ENCODE results near the gene ZSWIM6. TPM values are rescaled to one million over a fixed set of nuclear protein-coding genes. Genes with fewer than 3 reads are reported as not detected.
A peak's percentile ranks its signal among the peaks of the same experiment; 100 is the strongest.

Gene ZSWIM6
- polyA plus RNA-seq, 5 donors: 17.4 to 26.1 (median 20.9) TPM

DNA sequence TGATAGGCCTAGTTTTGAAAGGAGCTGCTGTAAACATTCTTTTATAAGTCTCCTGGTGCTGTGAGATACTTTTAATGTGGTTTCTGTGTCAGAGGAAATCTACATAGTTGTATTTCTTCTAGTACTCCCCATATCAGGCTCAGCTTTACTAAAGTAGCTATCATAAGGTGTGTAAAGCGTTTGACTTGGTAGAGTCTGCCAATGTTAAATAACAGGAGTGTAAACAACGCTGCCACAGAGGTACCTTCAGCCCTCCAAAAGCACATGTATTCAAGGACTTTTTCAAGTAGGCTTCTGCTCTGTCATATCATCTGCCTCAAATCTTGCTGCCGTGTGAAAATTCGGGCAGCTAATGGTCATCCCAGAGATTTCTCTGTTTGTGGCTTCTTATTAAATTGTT lies 142.7 kb downstream of the ZSWIM6 start:
- no peak for DNase-seq

- no peak for DNase-seq
Observed at GRCh38 chr5:61477788-61478187, 145.7 kb downstream of the ZSWIM6 start.

GRCh38 chr5:61479850-61480614 lies 148.0 kb downstream of the ZSWIM6 start:
- DNase-seq: no peak

- no peak for DNase-seq
Observed at GRCh38 chr5:61482980-61483379, 150.9 kb downstream of the ZSWIM6 start.

DNA sequence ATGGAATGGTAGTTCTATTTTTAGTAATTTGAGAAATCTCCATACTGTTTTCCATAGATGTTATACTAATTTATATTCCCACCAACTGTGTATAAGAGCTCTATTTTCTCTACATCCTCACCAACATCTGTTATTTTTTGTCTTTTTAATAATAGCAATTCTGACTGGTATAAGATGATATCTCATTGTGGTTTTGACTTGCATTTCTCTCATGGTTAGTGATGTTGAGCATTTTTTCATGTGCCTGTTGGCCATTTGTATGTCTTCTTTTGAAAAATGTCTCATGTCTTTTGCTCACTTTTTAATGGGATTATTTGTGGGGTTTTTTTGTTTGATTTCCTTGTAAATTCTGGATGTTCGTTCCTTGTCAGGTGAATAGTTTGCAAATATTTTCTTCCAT lies 154.4 kb downstream of the ZSWIM6 start:
- DNase-seq: no peak

DNA sequence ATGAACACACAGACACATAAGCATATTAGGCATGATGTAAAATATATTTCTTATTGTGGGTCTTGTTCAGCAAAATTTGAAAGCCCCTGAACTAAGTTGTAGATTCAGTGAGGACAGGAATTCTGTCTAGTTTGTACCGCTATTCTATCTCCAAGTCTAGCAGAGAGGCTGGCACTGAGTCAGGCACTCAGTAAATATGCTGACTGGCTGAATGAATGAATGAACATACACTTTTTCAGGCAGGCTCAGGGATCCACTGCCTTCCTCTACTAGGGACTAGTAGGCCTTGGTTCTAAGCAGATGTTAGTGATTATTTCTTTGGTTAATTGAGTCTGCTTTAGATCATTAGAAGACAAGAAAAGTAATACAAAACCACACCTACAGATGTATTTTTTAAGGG lies 157.5 kb downstream of the ZSWIM6 start:
- no peak for DNase-seq

GRCh38 chr5:61491861-61492260 lies 159.8 kb downstream of the ZSWIM6 start:
- DNase-seq: no peak

GRCh38 chr5:61493973-61494372 lies 161.9 kb downstream of the ZSWIM6 start:
- DNase-seq: no peak

DNA sequence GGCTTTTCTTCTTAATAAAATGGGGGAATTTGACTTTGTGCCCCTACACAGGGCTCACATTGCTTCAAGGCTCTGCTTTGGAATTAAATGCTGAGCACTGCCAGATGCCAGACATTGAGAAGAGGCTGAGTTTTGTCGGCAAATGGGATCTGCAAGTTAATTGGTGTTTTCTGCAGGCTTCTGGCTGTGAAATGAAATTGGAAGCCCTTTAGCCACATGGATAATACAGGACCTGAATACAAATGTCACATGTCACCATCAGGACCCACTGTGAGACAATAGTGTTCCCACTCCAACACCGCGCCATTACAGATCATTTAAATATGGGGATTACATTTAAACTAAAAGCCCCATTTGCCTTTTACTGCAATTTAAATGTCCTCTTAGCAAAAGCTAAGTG lies 164.4 kb downstream of the ZSWIM6 start:
- DNase-seq: no peak

DNA sequence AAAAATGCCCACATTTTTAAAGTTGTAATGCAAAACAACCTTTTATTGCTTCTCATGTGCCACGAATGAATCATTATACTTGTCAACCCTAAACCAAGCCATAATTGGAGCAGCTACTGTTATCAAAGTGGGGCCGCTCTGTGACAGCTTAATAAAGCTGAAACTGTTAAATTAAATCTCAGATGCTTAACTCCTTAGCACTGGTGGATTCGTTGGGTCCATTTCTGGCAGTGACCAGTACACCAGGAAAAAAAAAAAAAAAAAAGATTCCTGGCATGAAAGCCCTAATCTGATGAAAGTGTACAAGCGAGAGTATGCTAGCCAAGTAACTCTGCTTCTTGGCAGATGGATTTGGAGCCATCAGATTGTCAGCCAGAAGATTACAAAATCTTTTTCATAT lies 164.8 kb downstream of the ZSWIM6 start:
- DNase-seq: peak in 1 of 2 donors; percentile 33

- no peak for DNase-seq
Observed at GRCh38 chr5:61498121-61498520, 166.1 kb downstream of the ZSWIM6 start.

DNA sequence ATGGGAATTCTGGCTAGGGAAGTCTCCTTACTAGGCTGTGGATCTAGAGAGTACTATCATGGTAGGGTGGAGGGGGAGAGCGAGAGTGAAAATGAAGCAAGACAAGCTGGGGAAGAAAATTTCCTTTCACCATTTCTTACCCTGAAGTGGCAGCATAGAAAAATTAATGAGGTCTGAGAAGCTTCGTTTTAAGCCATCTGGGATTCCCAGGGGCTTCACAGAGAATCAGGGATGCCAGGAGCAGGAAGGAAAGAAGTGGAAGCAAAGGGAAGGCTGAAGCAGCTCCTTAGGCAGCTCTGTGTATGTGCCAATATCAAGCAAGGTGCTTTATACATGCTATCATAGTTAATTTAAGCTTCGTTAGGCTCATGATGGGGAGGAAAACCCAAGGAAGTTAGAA lies 169.9 kb downstream of the ZSWIM6 start:
- DNase-seq: no peak

DNA sequence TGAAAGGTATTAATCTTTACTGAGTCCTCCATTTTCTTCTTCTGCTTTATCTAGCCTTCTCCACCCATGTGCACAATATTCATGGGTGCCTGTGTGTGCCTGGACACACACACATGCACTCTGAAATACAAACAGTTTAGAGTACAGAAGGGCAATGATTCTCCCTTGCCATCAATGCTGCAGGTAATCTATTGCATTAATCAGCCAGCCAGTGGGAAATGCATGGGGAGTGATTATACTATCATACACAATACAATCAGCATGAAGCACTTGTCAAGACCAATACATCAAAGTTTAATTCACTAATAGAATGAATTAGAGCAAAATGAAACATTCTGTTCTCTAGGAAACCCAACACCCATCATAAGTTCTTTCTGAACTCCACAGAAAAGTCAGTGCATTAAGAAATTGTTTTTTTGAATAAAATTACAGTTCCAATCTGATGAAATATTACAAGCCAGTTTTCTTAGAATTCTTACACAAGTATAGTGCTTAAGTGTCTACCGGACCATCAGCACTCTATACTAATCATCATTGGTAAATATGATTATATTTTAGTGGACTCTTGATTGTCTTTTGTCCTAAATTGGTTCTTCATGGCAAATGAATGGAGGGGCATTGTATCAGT lies 172.2 kb downstream of the ZSWIM6 start:
- DNase-seq: no peak

DNA sequence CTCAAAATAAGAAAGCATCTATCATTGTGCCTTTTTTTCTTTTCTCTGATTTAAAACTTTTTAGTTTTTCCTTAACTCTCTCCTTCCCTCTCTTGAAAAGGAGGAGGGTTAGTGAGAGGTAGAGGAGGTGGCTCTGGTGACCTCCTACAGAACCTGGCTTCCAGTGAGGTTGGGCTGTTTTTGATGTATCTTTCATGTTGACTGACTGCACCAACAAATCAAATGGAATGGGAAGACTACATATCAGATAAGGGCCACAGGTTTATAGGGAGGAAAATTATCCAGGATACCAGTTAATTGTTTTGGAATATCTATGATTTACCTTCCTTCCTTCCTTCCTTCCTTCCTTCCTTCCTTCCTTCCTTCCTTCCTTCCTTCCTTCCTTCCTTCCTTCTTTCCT lies 173.2 kb downstream of the ZSWIM6 start:
- DNase-seq: no peak

- no peak for DNase-seq
Observed at GRCh38 chr5:61507232-61507631, 175.2 kb downstream of the ZSWIM6 start.

DNA sequence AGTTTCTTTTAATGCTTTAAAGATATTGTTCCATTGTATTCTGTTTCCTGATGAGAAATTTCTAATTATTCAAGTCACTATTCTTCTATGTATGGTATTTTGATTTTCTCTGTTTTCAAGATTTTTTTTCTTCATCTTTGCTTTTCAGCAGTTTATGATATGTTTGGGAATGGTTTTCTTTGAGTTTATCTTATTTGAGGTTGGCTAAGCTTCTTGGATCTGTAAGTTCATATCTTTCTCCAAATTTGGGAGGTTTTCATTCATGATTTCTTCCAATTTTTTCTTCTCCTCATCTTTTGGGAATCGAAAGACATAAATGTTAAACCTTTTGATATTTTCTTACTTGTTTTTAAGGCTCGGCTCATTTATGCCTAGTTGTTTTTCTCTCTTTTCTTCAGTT lies 184.9 kb downstream of the ZSWIM6 start:
- no peak for DNase-seq

DNA sequence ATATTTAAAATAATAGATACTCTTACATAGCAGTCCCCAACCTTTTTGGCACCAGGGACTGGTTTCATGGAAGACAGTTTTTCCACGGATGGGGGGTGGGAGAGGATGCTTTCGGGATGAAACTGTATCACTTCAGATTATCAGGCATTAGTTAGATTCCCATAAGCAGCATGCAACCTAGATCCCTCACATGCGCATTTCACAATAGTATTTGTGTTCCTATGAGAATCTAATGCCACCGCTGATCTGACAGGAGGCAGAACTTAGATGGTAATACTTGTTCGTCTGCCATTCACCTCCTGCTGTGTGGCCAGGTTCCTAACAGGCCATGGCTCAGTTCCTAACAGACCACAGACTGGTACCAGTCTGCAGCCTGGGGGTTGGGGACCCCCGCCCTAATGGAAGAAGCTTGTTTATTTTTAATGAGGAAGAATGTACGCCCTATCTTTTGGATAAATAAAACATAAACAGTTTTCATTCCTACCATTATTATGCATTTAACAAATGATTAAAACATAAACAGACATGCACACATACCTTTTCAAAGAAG lies 187.7 kb downstream of the ZSWIM6 start:
- DNase-seq: no peak

DNA sequence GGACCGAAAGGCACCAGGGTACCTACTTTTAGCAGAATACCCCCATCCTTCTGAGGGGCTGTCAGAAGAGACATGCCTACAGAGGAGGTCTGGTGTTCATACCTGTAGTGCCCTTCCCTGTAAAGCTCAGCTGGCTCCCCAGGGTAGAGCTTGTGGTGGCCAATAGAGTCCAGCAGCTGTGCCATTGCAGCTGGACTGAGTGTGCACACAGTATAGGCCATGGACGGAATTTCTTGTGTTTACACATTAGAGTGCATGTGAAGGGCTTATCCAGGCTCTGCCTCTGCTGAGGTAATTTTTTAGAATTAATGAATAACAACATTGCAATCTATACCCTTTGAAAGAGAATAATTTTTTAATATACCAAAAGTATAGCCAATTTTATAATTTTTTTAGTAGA lies 191.0 kb downstream of the ZSWIM6 start:
- no peak for DNase-seq

- no peak for DNase-seq
Observed at GRCh38 chr5:61523997-61524396, 191.9 kb downstream of the ZSWIM6 start.

- peak; percentile 60 to 61 for DNase-seq
Observed at GRCh38 chr5:61525512-61526206, 193.6 kb downstream of the ZSWIM6 start.

- DNase-seq: no peak
Observed at GRCh38 chr5:61526207-61526519, 194.1 kb downstream of the ZSWIM6 start.

DNA sequence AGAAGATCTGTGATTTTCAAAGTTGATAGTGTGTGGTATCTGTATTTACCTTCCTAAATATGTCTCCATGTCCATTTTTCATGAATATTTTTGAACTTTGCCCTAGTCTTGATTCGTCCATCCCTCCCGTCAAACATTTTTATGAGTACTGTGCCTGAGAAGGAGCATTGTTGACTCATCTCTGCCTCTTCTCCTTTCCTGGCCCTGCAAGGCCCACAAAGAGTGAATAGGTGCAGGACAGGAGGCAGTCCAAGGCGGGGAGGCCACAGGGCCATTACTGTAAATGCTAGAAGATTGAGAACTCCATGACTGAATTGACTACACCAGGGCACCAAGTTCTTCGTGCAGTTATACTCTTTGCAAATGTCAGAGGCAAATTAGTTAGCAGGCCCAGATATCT lies 200.9 kb downstream of the ZSWIM6 start:
- DNase-seq: no peak

All from right lung (tissue), 5 donors.